T follicular helper cell (primary cell): ENCODE measurements around the gene TPCN2.

Source experiments
- DNase-seq: peaks from one replicate; pipeline ENCODE4 v3.0.0-alpha.2; 2020; ENCODE audit warnings: low read depth

TPCN2 gene

GRCh38 chr11:69165775-69166174 is 117.0 kb downstream of the TPCN2 start:
- no peak for DNase-seq

DNA sequence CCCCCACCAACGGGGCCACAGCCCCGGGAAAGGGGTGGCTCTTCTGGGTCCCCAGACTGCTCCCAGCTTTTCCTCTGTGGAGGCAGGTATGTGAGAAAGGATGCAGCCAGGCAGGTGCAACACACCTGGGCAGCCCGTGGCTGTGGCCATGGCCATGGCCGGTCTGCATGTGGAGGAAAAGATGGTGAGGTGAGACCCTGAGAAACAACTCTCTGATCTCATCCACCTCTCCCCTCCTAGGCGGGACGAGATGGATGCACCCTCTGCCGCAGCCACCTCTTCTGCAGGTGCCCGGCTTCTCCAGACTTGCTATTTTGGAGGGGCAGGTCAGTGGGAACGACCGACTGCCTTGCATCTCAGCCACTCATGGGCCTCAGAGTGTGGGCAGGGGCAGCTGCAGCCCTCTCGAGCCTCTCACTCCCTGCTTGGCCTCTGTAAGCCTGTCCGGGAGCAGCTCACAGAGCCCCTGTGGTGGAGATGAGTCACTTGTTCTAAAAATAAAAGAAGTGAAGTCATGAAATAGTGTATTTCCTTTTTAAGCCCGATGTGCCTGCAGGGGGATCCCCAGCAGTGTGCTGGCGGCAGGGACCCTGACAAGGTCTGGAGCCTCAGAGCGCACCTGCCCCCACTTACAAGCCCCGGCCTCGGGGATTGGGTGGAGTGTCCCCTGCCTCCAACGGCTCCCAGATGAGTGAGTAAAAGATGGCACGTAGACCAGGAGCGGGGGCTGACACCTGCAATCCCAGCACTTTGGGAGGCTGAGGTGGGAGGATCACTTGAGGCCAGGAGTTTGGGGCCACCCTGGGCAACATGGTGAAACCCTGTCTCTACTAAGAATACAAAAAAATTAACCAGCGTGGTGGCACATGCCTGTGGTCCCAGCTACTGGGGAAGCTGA is 117.7 kb downstream of the TPCN2 start:
- no peak for DNase-seq

DNA sequence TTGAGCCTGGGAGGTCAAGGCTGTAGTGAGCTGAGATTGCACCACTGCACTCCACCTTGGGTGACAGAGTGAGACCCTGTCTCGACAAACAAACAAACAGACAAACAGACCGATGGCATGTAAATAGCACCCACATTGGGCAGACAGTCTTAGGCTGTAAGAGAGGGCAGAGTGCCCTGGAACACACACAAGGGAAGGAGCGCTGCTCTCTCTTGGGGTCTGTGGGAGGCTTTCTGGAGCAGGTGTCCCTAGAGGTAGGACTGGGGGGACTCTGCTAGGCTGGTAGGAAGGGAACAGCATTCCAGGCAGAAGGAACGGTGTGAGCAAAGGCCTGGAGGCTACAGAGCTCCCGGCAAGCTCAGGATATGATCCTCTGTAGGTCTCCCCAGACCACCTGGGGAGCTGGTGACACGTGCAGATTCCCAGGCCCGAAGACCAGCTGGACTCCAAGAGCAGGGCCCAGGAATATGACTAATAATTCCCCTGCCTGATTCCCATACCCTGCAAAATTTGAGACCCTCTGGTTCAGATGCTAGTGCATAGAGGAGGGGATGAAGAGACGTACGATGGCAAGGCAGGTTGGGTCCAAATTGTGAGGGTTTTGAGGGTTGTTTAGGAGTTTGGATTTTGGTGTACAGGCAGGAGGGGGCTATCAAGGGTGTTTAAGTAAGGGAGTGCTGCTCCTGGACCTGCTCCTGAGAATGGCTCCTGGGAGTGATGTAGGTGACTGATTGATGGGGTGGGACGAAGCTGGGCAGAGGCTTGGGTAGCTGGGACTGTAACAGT is 118.6 kb downstream of the TPCN2 start:
- DNase-seq = no peak

DNA sequence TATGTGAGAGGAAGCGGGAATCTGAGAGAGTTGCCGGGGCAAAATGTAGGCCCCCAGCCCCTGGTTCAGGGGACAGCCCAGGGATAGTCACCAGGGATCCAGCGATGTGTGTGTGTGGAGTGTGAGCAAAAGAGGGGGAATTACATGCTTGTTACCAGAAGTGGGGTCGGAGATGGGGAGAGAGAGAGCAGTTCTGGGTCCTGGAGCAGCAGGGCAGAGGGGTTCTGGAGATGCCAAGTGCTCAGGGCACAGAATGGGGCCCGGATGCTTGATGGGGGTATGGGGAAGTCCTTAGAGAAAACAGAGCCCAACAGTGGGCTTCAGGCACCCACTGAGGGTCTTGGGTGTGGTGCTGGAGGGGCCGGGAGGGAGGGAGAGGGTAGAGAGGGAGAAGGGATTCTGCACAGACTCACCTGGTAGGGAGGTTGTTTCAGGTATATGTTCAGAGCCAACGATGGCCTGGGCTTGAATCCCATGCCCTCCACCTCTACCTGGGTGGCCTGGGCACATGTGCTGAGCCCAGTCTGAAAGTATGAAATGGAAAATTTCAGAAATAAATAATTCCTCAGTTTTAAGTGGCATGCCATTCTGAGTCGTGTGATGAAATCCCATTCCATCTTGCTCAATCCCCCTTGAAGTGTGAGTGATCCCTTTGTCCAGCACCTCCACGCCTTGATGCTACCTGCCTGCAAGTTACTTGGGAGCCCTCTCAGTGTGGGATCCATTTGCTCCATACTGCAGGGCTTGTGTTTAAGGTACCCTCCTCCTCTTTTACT is 119.4 kb downstream of the TPCN2 start:
- no peak for DNase-seq

- no peak for DNase-seq
These were observed 120.7 kb downstream of the TPCN2 start for GRCh38 chr11:69169479-69169878.

GRCh38 chr11:69170704-69171103 is 122.0 kb downstream of the TPCN2 start:
- DNase-seq = no peak

DNA sequence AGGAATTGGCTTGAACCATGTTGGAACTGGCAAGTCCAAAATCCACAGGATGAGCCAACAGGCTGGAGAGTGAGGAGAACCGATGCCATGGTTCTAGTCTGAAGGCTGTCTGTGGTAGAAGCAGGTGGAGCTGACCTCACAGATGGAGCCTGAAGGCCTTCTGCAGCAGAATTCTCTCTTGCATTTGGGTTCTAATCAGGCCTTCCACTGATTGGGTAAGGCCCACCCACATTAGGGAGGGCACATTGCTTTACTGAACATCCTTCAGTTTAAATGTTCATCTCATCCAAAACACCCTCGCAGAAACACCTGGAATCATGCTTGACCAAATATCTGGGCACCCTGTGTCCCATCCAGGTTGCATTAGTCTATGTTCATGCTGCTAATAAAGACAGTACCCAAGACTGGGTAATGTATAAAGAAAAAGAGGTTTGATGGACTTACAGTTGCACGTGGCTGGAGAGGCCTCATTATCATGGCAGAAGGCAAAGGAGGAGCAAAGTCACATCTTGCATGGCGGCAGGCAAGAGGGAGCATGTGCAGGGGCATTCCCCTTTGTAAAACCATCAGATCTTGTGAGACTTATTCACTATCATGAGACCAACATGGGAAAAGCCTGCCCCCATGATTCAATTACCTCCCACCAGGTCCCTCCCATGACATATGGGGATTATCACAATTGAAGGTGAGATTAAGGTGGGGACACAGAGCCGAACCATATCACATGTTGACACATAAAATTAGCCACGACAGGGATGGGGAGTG is 122.9 kb downstream of the TPCN2 start:
- DNase-seq = no peak

DNA sequence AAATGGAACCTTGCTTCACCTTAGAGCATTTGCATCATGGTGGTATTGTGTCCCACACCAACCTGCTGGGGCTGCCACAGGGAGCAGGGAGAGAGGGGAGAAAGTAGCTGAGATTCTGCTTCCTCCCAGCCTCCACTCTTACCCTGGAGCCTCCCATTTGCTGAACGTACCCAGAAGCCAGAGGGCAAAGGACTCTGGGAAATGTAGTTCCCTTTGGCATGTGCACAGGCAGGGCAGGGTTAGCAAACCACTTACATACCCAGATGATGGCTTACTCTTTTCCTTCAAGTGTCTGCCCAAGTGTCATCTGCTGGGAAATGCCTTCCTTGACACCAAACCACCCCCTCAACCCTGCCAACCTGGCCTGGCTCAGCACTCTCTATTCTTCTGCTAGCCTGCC is 123.9 kb downstream of the TPCN2 start:
- no peak for DNase-seq

DNA sequence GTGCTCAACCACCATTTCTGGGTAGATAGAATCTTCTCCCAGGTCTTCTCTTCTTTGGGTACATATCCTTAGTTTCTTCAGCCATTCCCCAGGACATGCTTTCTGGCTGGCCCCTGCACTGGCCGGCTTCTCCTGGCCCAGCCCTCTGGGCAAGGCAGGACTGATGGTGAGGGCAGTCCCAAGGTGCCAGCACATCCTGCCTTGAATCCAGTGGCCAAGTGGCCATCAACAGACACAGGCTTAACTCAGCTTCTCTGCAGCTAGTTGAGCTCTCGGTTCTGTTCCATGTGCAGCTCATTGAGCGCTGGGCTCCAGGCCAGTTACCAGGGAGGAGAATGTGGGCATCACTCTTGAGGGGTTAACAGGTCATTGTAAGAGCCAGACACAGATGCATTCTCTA is 124.6 kb downstream of the TPCN2 start:
- DNase-seq = no peak

- DNase-seq = no peak
These were observed 125.3 kb downstream of the TPCN2 start for GRCh38 chr11:69173925-69174581.

GRCh38 chr11:69174841-69175240 is 126.1 kb downstream of the TPCN2 start:
- DNase-seq = no peak

- DNase-seq = no peak
These were observed 130.2 kb downstream of the TPCN2 start for GRCh38 chr11:69178819-69179482.

- DNase-seq = no peak
These were observed 131.5 kb downstream of the TPCN2 start for GRCh38 chr11:69180226-69180625.

DNA sequence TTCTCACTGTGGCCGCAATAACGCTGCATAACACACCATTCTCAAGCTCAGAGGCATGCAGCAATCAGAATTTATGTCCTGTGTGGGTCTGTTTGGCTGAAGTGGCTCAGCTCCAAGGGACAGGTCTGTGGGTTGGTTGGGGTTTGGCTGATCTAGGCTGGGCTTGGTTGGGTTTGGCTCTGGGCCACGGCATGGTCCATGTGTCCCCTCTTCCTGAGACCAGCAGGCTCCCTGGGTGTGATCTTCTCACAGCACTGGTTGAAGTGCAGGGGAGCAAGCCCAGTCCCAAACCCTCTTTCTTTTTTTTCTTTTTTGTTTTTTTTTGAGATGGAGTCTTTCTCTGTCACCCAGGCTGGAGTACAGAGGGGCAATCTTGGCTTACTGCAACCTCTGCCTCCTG is 132.0 kb downstream of the TPCN2 start:
- no peak for DNase-seq

DNA sequence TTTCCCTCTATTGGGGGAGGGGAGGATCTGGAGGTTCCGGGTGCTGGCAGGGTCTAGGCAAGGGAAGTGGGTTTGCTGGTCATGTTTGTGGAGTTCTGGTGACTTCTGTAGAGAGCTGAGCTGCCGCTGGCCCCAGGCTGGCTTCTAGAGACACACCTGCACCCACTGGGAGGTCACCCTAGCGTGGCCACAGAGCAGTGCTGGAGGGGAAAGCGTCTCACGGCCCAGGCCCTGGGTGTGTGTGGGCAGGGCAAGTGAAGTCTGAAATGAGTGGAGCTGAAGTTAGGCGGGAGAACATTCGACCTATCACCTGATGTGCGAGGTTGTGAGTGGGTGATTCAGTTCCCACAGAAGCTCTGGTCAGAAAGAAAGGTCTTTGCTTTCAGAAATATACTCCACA is 134.9 kb downstream of the TPCN2 start:
- DNase-seq = no peak
